Measurements from ENCODE around the gene NDUFA6. TPM values are rescaled to one million over a fixed set of nuclear protein-coding genes. Genes with fewer than 3 reads are reported as not detected.
A peak's percentile ranks its signal among the peaks of the same experiment; 100 is the strongest.

Gene NDUFA6
- total and polyA plus RNA-seq, 2 donors from 2014 or later: 69.0 to 317 TPM

DNA sequence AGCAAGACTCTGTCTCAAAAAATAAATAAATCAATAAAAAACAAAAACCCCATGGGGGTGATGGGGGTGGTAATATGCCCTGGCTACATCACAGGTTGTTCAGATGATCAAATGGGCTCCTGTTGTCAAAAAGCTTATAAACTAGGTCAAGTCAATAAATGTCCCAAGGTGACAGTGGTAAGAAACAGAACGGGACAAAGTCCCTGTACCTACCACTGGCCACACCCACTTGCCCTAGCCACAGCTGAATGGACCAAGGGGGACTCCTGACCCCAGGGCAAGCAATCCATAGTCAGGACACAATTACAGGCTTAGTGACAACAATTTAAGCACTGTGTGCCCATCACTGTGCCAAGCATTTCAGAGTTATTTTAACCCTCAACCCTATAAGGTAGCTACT is 25.9 kb downstream of the NDUFA6 start:
- Histone ChIP-seq H3K9me3 (ENCODE audit: control insufficient read depth in 2 of 3, insufficient read depth in 1 of 3, low read length in 3 of 3) (no peaks in the 10 kb centered on the region), H3K9ac (ENCODE audit: low read length in 3 of 3) (no peak overlapping the region), H3K4me1 (ENCODE audit: control insufficient read depth in 2 of 3, insufficient read depth in 2 of 3, low read depth in 1 of 3, low read length in 3 of 3) (peaks cover 0 to 6% (median 4%) of the 10 kb centered on the region in 3 donors), H3K4me3 (ENCODE audit: low read length in 3 of 3) (no peak overlapping the region), H3K27me3 (ENCODE audit: control insufficient read depth, insufficient read depth, low read length) (no peaks in the 10 kb centered on the region), H3K36me3 (ENCODE audit: control insufficient read depth in 2 of 3, insufficient read depth in 3 of 3, low read length in 3 of 3) (peaks cover 0 to 12% (median 10%) of the 10 kb centered on the region in 3 donors), H3K27ac (ENCODE audit: low read depth in 2 of 2, low read length in 2 of 2) (no peak overlapping the region)
- TF ChIP-seq, protein P1, sequence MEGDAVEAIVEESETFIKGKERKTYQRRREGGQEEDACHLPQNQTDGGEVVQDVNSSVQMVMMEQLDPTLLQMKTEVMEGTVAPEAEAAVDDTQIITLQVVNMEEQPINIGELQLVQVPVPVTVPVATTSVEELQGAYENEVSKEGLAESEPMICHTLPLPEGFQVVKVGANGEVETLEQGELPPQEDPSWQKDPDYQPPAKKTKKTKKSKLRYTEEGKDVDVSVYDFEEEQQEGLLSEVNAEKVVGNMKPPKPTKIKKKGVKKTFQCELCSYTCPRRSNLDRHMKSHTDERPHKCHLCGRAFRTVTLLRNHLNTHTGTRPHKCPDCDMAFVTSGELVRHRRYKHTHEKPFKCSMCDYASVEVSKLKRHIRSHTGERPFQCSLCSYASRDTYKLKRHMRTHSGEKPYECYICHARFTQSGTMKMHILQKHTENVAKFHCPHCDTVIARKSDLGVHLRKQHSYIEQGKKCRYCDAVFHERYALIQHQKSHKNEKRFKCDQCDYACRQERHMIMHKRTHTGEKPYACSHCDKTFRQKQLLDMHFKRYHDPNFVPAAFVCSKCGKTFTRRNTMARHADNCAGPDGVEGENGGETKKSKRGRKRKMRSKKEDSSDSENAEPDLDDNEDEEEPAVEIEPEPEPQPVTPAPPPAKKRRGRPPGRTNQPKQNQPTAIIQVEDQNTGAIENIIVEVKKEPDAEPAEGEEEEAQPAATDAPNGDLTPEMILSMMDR (IDR thresholded peaks at IDR 0.05; ENCODE audit: borderline replicate concordance, extremely low read depth, insufficient read depth): no peak
- intact Hi-C loops (cut with DNase I): no loop called here
- peak in 1 of 5 donors; percentile 3 for DNase-seq
- no peak for FAIRE-seq

DNA sequence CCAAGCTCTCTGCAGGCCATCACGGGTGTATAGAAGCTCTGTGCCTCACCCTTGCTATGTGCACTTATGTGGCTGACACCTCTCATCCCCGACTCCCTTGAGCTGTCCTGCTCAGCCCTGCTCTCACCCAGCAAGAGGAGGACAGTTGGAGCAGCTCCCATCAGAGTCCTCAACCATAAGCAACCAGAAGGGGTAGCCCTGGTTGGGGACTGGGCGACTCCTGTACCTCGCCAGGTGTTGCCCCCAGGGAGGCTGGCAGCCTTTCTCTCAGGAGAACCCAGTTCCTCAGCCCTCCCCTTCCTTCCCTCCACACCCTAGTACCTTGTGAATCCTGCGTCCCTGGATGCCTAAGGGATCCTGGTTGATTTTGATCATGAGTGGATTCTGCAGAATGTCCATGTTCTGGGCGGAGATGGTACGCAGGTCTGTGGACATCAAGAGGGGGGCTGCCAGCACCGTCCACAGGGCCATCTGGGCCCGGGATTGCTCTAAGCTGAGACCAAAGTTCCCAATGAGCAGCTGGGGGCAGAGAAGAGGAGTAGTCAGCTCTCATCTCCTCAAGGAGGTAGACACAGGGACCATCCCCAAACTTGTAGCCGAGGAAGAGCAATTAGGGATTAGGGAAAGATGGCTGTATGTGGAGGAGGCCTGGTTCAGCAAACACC is 27.9 kb downstream of the NDUFA6 start:
- intact Hi-C loops (cut with DNase I): no loop called here
- peak in 1 of 5 donors; percentile 19 for DNase-seq
- Histone ChIP-seq H3K9ac (ENCODE audit: low read length in 3 of 3) (no peak overlapping the region), H3K4me1 (ENCODE audit: control insufficient read depth in 2 of 3, insufficient read depth in 2 of 3, low read depth in 1 of 3, low read length in 3 of 3) (peaks cover 0 to 6% (median 4%) of the 10 kb centered on the region in 3 donors), H3K4me3 (ENCODE audit: low read length in 3 of 3) (no peak overlapping the region), H3K27me3 (ENCODE audit: control insufficient read depth, insufficient read depth, low read length) (no peaks in the 10 kb centered on the region), H3K27ac (ENCODE audit: low read depth in 2 of 2, low read length in 2 of 2) (no peak overlapping the region), H3K36me3 (ENCODE audit: control insufficient read depth in 2 of 3, insufficient read depth in 3 of 3, low read length in 3 of 3) (peaks cover 0 to 18% (median 12%) of the 10 kb centered on the region in 3 donors), H3K9me3 (ENCODE audit: control insufficient read depth in 2 of 3, insufficient read depth in 1 of 3, low read length in 3 of 3) (no peaks in the 10 kb centered on the region)
- TF ChIP-seq, protein P1 (IDR thresholded peaks at IDR 0.05; ENCODE audit: borderline replicate concordance, extremely low read depth, insufficient read depth): no peak
- no peak for FAIRE-seq

DNA sequence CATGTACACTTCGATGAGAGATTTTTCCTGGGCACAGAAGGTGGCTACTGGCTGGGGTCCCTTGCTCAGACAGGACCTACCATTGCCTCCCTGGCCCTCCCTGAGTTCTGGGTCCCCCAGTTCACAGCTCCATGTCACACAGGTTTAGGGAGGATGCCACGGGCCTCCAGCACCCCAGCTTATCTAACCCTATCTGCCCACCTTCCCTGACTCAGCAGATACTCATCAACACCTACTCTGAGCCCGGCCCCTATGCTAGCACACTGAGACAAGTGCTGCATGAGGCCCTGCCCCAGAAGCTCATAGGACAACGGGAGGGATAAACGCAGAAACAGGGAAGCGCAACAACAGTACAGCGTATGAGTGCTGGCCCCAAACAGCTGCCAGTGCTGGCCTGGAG is 29.5 kb downstream of the NDUFA6 start:
- no peak overlapping the region for H3K27ac ChIP-seq (ENCODE audit: low read depth in 2 of 2, low read length in 2 of 2)
- DNase-seq (peak in 1 of 5 donors; percentile 41), FAIRE-seq (no peak)
- no peaks in the 10 kb centered on the region for H3K27me3 ChIP-seq (ENCODE audit: control insufficient read depth, insufficient read depth, low read length)
- intact Hi-C loops (cut with DNase I): no loop called here
- H3K4me3 ChIP-seq (ENCODE audit: low read length in 3 of 3): no peak overlapping the region
- peaks cover 0 to 18% (median 12%) of the 10 kb centered on the region in 3 donors for H3K36me3 ChIP-seq (ENCODE audit: control insufficient read depth in 2 of 3, insufficient read depth in 3 of 3, low read length in 3 of 3)
- TF ChIP-seq, protein P1 (IDR thresholded peaks at IDR 0.05; ENCODE audit: borderline replicate concordance, extremely low read depth, insufficient read depth): no peak
- H3K9ac ChIP-seq (ENCODE audit: low read length in 3 of 3): no peak overlapping the region
- peaks cover 0 to 9% (median 0%) of the 10 kb centered on the region in 3 donors for H3K9me3 ChIP-seq (ENCODE audit: control insufficient read depth in 2 of 3, insufficient read depth in 1 of 3, low read length in 3 of 3)
- peaks cover 0 to 6% (median 4%) of the 10 kb centered on the region in 3 donors for H3K4me1 ChIP-seq (ENCODE audit: control insufficient read depth in 2 of 3, insufficient read depth in 2 of 3, low read depth in 1 of 3, low read length in 3 of 3)

All from kidney (tissue), 14 donors.